Keratinocyte (primary cell): Measurements from ENCODE around the gene SIN3B. TPM values are rescaled to one million over a fixed set of nuclear protein-coding genes. Genes with fewer than 3 reads are reported as not detected.

Source experiments
- DNase-seq: peaks from one replicate; pipeline ENCODE4 v3.0.0-alpha.2; 2011; ENCODE audit warnings: low read depth, missing footprints, low spot score
- FAIRE-seq: peaks from 2 replicates; lab custom pipeline; 2011; peaks lifted over from hg19 to GRCh38; lab: Jason Lieb, UNC
- H2AFZ ChIP-seq: 2 replicates; pipeline ENCODE4 v1.6.0; 2012; ENCODE audit warnings: low read length, control low read depth, inconsistent platforms; ENCODE audit not compliant: control insufficient read depth
- H3K27ac ChIP-seq: 2 replicates; pipeline ENCODE4 v1.5.1; 2011; ENCODE audit warnings: low read length; ENCODE audit not compliant: control insufficient read depth, insufficient read depth
- H3K27me3 ChIP-seq: 3 replicates; pipeline ENCODE4 v1.6.0; 2011; ENCODE audit warnings: low read length; ENCODE audit not compliant: control insufficient read depth, insufficient read depth; ENCODE audit errors: extremely low read depth
- H3K36me3 ChIP-seq, 2 experiments: 2 replicates in 1 of 2; 3 replicates in 1 of 2; pipeline ENCODE4 v1.5.1; 2011; ENCODE audit warnings: low read length in 2 of 2, mild to moderate bottlenecking in 1 of 2; ENCODE audit not compliant: control insufficient read depth in 2 of 2, insufficient read depth in 2 of 2; ENCODE audit errors: extremely low read depth in 1 of 2
- H3K4me1 ChIP-seq: 3 replicates; pipeline ENCODE4 v1.5.1; 2011; ENCODE audit warnings: low read length; ENCODE audit not compliant: control insufficient read depth, insufficient read depth; ENCODE audit errors: extremely low read depth
- H3K4me2 ChIP-seq: 3 replicates; pipeline ENCODE4 v1.6.0; 2011; ENCODE audit warnings: low read depth, low read length; ENCODE audit not compliant: control insufficient read depth, insufficient read depth; ENCODE audit errors: extremely low read depth
- H3K4me3 ChIP-seq, 3 experiments: fragments of 200-600 bp in 1 of 3; sonication (generic) in 1 of 3; 2 replicates in 2 of 3; 3 replicates in 1 of 3; pipeline ENCODE4 v1.5.1; 2011 to 2016; ENCODE audit warnings: low read length in 3 of 3, mild to moderate bottlenecking in 3 of 3, control low read depth in 2 of 3, inconsistent platforms in 1 of 3, low read depth in 1 of 3, mixed read lengths in 1 of 3, mixed run types in 1 of 3, moderate library complexity in 1 of 3; ENCODE audit not compliant: control insufficient read depth in 2 of 3, insufficient read depth in 2 of 3; ENCODE audit errors: extremely low read depth in 1 of 3
- H3K79me2 ChIP-seq: 2 replicates; pipeline ENCODE4 v1.6.0; 2012; ENCODE audit warnings: low read length; ENCODE audit not compliant: control insufficient read depth, insufficient read depth
- H3K9ac ChIP-seq: 3 replicates; pipeline ENCODE4 v1.6.0; 2011; ENCODE audit warnings: low read length; ENCODE audit not compliant: control insufficient read depth, insufficient read depth; ENCODE audit errors: extremely low read depth
- H3K9me1 ChIP-seq: 3 replicates; pipeline ENCODE4 v1.6.0; 2011; ENCODE audit warnings: low read length; ENCODE audit not compliant: control insufficient read depth, insufficient read depth; ENCODE audit errors: extremely low read depth
- H3K9me3 ChIP-seq: 2 replicates; pipeline ENCODE4 v1.5.1; 2012; ENCODE audit warnings: low read depth, low read length; ENCODE audit not compliant: control insufficient read depth
- H4K20me1 ChIP-seq: 3 replicates; pipeline ENCODE4 v1.6.0; 2011; ENCODE audit warnings: low read length; ENCODE audit not compliant: control insufficient read depth, insufficient read depth; ENCODE audit errors: extremely low read depth
- CTCF ChIP-seq, 3 experiments: IDR thresholded peaks in 1 of 3; conservative IDR thresholded peaks in 1 of 3; optimal IDR thresholded peaks in 1 of 3; 2 replicates in 2 of 3; 3 replicates in 1 of 3; pipeline versions ENCODE3 to v1.5.1; 2011; ENCODE audit warnings: low read length in 3 of 3, mild to moderate bottlenecking in 3 of 3, moderate library complexity in 2 of 3, control low read depth in 1 of 3, inconsistent platforms in 1 of 3; ENCODE audit not compliant: insufficient read depth in 2 of 3; ENCODE audit errors: extremely low read depth in 1 of 3
- EZH2 ChIP-seq: IDR thresholded peaks from one replicate; pipeline ENCODE4 v1.6.1; 2012; ENCODE audit warnings: inconsistent platforms, mild to moderate bottlenecking, low read length, moderate library complexity
- dilution Hi-C: fragments of 300-500 bp; cut with MboI; formaldehyde crosslinking; loops from one replicate; pipeline ENCODE4 v1.7.0; 2020; ENCODE audit warnings: low sequenced_read_pairs; ENCODE audit not compliant: extremely low pct_ligation_motif_present
- polyA plus RNA-seq, 5 experiments: library from polyadenylated mRNA; depleted of rRNA in 3 of 5; stranded (reverse) in 3 of 5; stranded (forward) in 1 of 5; unstranded in 1 of 5; fragments of >200 nt; gene quantifications; 1 replicate in 1 of 5; 2 replicates in 3 of 5; 3 replicates in 1 of 5; pipeline versions ENCODE4 v1.2.1 to v1.2.3, GENCODE V29; 2011 to 2012; ENCODE audit warnings: missing spikeins in 2 of 5, low read depth in 1 of 5, low replicate concordance in 1 of 5

Gene SIN3B
- polyA plus RNA-seq, 1 donor (not counting 4 experiments of a cell fraction or from before 2014, with no cell fraction given): 30.9 TPM

GRCh38 chr19:16872728-16873127, 43.5 kb downstream of the SIN3B start:
- H3K27ac ChIP-seq: no peak overlapping the region
- H3K79me2 ChIP-seq: peaks cover 26% of the 10 kb centered on the region
- H3K4me2 ChIP-seq: no peak overlapping the region
- FAIRE-seq: no peak
- dilution Hi-C loops: no loop called here
- no peaks in the 10 kb centered on the region for H3K9me3 ChIP-seq
- H4K20me1 ChIP-seq: no peaks in the 10 kb centered on the region
- H2AFZ ChIP-seq: no peak overlapping the region
- DNase-seq: no peak
- no peak for TF ChIP-seq CTCF (optimal IDR thresholded peaks at IDR 0.05 in 1 of 3, IDR thresholded peaks at IDR 0.05 in 1 of 3, conservative IDR thresholded peaks at IDR 0.05 in 1 of 3; ENCODE audit: extremely low read depth in 1 of 3, insufficient read depth in 2 of 3, low read length in 3 of 3)
- TF ChIP-seq EZH2: no peak
- H3K4me3 ChIP-seq: no peak overlapping the region
- peaks cover 35 to 43% of the 10 kb centered on the region in 2 experiments for H3K36me3 ChIP-seq
- H3K27me3 ChIP-seq: no peaks in the 10 kb centered on the region
- no peaks in the 10 kb centered on the region for H3K4me1 ChIP-seq
- no peak overlapping the region for H3K9ac ChIP-seq
- H3K9me1 ChIP-seq: no peaks in the 10 kb centered on the region

GRCh38 chr19:16873594-16873993, 44.4 kb downstream of the SIN3B start:
- Histone ChIP-seq H3K27ac (no peak overlapping the region), H3K4me3 (no peak overlapping the region), H4K20me1 (no peaks in the 10 kb centered on the region), H3K4me2 (no peak overlapping the region), H3K4me1 (no peaks in the 10 kb centered on the region), H3K36me3 (peaks cover 34 to 40% of the 10 kb centered on the region in 2 experiments), H3K27me3 (no peaks in the 10 kb centered on the region), H3K79me2 (peaks cover 26% of the 10 kb centered on the region), H3K9me3 (no peaks in the 10 kb centered on the region), H3K9me1 (no peaks in the 10 kb centered on the region), H2AFZ (no peak overlapping the region), H3K9ac (no peak overlapping the region)
- DNase-seq: no peak
- TF ChIP-seq EZH2 (no peak), CTCF (optimal IDR thresholded peaks at IDR 0.05 in 1 of 3, IDR thresholded peaks at IDR 0.05 in 1 of 3, conservative IDR thresholded peaks at IDR 0.05 in 1 of 3; ENCODE audit: extremely low read depth in 1 of 3, insufficient read depth in 2 of 3, low read length in 3 of 3) (no peak)
- no peak for FAIRE-seq
- dilution Hi-C loops: no loop called here
